SK-N-SH treated with all-trans-retinoic acid at 6 μM for 48 hours (cell line): Measurements from ENCODE around the gene PDCD2L.

Source experiments
- ATAC-seq: fragments of 200-7000 bp; cut with Tn5 transposase; 3 replicates; pipeline ENCODE4 v1.9.1; 2020; ENCODE audit warnings: mild to moderate bottlenecking, moderate library complexity
- ARNTL ChIP-seq: fragments of 450-650 bp; formaldehyde crosslinking; IDR thresholded peaks from 2 replicates; pipeline ENCODE4 v1.5.0; 2020; ENCODE audit warnings: low read depth, mild to moderate bottlenecking, moderate library complexity, borderline replicate concordance
- BACH2 ChIP-seq: fragments of 250-450 bp; sonication (Bioruptor Pico); IDR thresholded peaks from 2 replicates; pipeline ENCODE4 v1.9.0; 2021; ENCODE audit warnings: mild to moderate bottlenecking, borderline replicate concordance
- CSDC2 ChIP-seq: fragments of 250-450 bp; sonication (Bioruptor Pico); IDR thresholded peaks from 2 replicates; pipeline ENCODE4 v1.5.0; 2020; ENCODE audit warnings: mild to moderate bottlenecking, moderate library complexity
- ESRRG ChIP-seq: fragments of 250-450 bp; sonication (Bioruptor Pico); IDR thresholded peaks from 2 replicates; pipeline ENCODE4 v1.6.1; 2021; ENCODE audit warnings: mild to moderate bottlenecking
- GLIS3 ChIP-seq: fragments of 250-450 bp; sonication (Bioruptor Pico); IDR thresholded peaks from 2 replicates; pipeline ENCODE4 v1.5.0; 2020; ENCODE audit warnings: mild to moderate bottlenecking, moderate library complexity
- ISL1 ChIP-seq: fragments of 250-450 bp; sonication (Bioruptor Pico); IDR thresholded peaks from 2 replicates; pipeline ENCODE4 v2.1.2; 2022; ENCODE audit warnings: mild to moderate bottlenecking, moderate library complexity
- PPARA ChIP-seq: fragments of 250-450 bp; sonication (Bioruptor Pico); IDR thresholded peaks from 2 replicates; pipeline ENCODE4 v1.5.0; 2020; ENCODE audit warnings: mild to moderate bottlenecking, borderline replicate concordance
- SNAI2 ChIP-seq: fragments of 250-450 bp; sonication (Bioruptor Pico); IDR thresholded peaks from 2 replicates; pipeline ENCODE4 v1.5.0; 2020; ENCODE audit warnings: mild to moderate bottlenecking, moderate library complexity
- TCF4 ChIP-seq: fragments of 250-450 bp; sonication (Bioruptor Pico); IDR thresholded peaks from 2 replicates; pipeline ENCODE4 v1.8.0; 2021; ENCODE audit warnings: mild to moderate bottlenecking, moderate library complexity, borderline replicate concordance
- ZC3H10 ChIP-seq: fragments of 250-450 bp; sonication (Bioruptor Pico); IDR thresholded peaks from 2 replicates; pipeline ENCODE4 v1.5.1; 2021; ENCODE audit warnings: mild to moderate bottlenecking, moderate library complexity
- ZNF70 ChIP-seq: fragments of 450-650 bp; formaldehyde crosslinking; IDR thresholded peaks from 2 replicates; pipeline ENCODE4 v1.5.0; 2020; ENCODE audit warnings: mild to moderate bottlenecking, moderate library complexity
- TF ChIP-seq, protein P1 (sequence below): fragments of 250-450 bp; sonication (Bioruptor Pico); IDR thresholded peaks from 2 replicates; pipeline ENCODE4 v1.8.0; 2020; ENCODE audit warnings: mild to moderate bottlenecking, moderate library complexity, borderline replicate concordance
- TF ChIP-seq, protein P2 (sequence below): fragments of 250-450 bp; sonication (Bioruptor Pico); IDR thresholded peaks from 2 replicates; pipeline ENCODE4 v1.5.0; 2020; ENCODE audit warnings: mild to moderate bottlenecking, moderate library complexity
- TF ChIP-seq, protein P3 (sequence below): fragments of 250-450 bp; sonication (Bioruptor Pico); IDR thresholded peaks from 2 replicates; pipeline ENCODE4 v1.5.1; 2021; ENCODE audit warnings: mild to moderate bottlenecking, moderate library complexity

Gene PDCD2L, protein sequence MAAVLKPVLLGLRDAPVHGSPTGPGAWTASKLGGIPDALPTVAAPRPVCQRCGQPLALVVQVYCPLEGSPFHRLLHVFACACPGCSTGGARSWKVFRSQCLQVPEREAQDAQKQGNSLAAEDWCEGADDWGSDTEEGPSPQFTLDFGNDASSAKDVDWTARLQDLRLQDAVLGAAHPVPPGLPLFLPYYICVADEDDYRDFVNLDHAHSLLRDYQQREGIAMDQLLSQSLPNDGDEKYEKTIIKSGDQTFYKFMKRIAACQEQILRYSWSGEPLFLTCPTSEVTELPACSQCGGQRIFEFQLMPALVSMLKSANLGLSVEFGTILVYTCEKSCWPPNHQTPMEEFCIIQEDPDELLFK

GRCh38 chr19:34404109-34404909 is at the start of gene PDCD2L:
PDCD2L (plus strand) TSS chr19:34404399; CDS start chr19:34404431, 32 bp downstream.
- ATAC-seq = peak; percentile 97
- TF ChIP-seq SNAI2 (CRISPR knock-in tag) (no peak), TCF4 (CRISPR knock-in tag) (no peak), ISL1 (no peak)

- ATAC-seq = no peak
- TF ChIP-seq CSDC2 = no peak
- no peak for TF ChIP-seq ARNTL (CRISPR knock-in tag)
- no peak for TF ChIP-seq ESRRG (CRISPR knock-in tag)
- TF ChIP-seq, protein P1, sequence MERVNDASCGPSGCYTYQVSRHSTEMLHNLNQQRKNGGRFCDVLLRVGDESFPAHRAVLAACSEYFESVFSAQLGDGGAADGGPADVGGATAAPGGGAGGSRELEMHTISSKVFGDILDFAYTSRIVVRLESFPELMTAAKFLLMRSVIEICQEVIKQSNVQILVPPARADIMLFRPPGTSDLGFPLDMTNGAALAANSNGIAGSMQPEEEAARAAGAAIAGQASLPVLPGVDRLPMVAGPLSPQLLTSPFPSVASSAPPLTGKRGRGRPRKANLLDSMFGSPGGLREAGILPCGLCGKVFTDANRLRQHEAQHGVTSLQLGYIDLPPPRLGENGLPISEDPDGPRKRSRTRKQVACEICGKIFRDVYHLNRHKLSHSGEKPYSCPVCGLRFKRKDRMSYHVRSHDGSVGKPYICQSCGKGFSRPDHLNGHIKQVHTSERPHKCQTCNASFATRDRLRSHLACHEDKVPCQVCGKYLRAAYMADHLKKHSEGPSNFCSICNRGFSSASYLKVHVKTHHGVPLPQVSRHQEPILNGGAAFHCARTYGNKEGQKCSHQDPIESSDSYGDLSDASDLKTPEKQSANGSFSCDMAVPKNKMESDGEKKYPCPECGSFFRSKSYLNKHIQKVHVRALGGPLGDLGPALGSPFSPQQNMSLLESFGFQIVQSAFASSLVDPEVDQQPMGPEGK (CRISPR knock-in tag) = no peak
- TF ChIP-seq, protein P2, sequence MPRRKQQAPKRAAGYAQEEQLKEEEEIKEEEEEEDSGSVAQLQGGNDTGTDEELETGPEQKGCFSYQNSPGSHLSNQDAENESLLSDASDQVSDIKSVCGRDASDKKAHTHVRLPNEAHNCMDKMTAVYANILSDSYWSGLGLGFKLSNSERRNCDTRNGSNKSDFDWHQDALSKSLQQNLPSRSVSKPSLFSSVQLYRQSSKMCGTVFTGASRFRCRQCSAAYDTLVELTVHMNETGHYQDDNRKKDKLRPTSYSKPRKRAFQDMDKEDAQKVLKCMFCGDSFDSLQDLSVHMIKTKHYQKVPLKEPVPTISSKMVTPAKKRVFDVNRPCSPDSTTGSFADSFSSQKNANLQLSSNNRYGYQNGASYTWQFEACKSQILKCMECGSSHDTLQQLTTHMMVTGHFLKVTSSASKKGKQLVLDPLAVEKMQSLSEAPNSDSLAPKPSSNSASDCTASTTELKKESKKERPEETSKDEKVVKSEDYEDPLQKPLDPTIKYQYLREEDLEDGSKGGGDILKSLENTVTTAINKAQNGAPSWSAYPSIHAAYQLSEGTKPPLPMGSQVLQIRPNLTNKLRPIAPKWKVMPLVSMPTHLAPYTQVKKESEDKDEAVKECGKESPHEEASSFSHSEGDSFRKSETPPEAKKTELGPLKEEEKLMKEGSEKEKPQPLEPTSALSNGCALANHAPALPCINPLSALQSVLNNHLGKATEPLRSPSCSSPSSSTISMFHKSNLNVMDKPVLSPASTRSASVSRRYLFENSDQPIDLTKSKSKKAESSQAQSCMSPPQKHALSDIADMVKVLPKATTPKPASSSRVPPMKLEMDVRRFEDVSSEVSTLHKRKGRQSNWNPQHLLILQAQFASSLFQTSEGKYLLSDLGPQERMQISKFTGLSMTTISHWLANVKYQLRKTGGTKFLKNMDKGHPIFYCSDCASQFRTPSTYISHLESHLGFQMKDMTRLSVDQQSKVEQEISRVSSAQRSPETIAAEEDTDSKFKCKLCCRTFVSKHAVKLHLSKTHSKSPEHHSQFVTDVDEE (CRISPR knock-in tag) = no peak
- TF ChIP-seq ZC3H10 (CRISPR knock-in tag) = no peak
- TF ChIP-seq PPARA (CRISPR knock-in tag) = no peak
- TF ChIP-seq, protein P3, sequence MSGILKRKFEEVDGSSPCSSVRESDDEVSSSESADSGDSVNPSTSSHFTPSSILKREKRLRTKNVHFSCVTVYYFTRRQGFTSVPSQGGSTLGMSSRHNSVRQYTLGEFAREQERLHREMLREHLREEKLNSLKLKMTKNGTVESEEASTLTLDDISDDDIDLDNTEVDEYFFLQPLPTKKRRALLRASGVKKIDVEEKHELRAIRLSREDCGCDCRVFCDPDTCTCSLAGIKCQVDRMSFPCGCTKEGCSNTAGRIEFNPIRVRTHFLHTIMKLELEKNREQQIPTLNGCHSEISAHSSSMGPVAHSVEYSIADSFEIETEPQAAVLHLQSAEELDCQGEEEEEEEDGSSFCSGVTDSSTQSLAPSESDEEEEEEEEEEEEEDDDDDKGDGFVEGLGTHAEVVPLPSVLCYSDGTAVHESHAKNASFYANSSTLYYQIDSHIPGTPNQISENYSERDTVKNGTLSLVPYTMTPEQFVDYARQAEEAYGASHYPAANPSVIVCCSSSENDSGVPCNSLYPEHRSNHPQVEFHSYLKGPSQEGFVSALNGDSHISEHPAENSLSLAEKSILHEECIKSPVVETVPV (CRISPR knock-in tag) = no peak
- TF ChIP-seq SNAI2 (CRISPR knock-in tag) = no peak
- no peak for TF ChIP-seq ISL1
These were observed 49.0 kb upstream of the PDCD2L start for GRCh38 chr19:34355201-34355600.

DNA sequence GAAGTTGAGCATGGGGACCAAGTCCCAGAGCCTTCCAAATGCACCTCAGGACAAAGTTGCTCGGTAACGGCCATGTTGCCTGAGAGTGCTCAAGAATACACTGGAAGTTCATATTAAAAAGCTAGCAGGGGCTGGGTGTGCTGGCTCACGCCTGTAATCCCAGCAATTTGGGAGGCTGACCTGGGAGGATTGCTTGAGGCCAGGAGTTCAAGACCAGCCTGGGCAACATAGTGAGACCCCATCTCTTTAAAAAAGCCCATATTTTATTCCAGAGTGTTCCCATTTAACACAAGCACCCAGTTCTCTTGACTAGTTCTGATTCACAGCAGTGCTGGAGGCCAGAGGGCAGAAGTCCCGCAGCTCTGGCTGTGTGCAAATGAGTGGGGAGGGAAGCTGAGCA is 47.3 kb upstream of the PDCD2L start:
- ATAC-seq = no peak
- TF ChIP-seq BACH2 (no peak), ISL1 (no peak), TCF4 (CRISPR knock-in tag) (no peak), GLIS3 (CRISPR knock-in tag) (no peak), ZNF70 (CRISPR knock-in tag) (no peak), SNAI2 (CRISPR knock-in tag) (no peak), ARNTL (CRISPR knock-in tag) (no peak)
- TF ChIP-seq, protein P2 (CRISPR knock-in tag) = no peak
- TF ChIP-seq, protein P1 (CRISPR knock-in tag) = no peak
